ENCODE data around the gene CST8. TPM values are rescaled to one million over a fixed set of nuclear protein-coding genes. Genes with fewer than 3 reads are reported as not detected.

CST8 gene
- total and polyA plus RNA-seq, 2 donors (not counting 1 experiment from before 2014, with no cell fraction given): not detected

- H3K27me3 Mint-ChIP-seq: no peaks in the 10 kb centered on the region
- peaks cover 0 to 3% (median 0%) of the 10 kb centered on the region in 3 donors for H3K9me3 ChIP-seq (ENCODE audit: control extremely low read depth in 1 of 3, control insufficient read depth in 2 of 3, insufficient read depth in 1 of 3, low read length in 2 of 3)
- no peak overlapping the region for H3K4me3 Mint-ChIP-seq
- TF ChIP-seq EZH2 (IDR thresholded peaks at IDR 0.05; ENCODE audit: borderline replicate concordance, insufficient read depth, low read depth, low read length, poor library complexity, severe bottlenecking): no peak
- TF ChIP-seq, protein P1, sequence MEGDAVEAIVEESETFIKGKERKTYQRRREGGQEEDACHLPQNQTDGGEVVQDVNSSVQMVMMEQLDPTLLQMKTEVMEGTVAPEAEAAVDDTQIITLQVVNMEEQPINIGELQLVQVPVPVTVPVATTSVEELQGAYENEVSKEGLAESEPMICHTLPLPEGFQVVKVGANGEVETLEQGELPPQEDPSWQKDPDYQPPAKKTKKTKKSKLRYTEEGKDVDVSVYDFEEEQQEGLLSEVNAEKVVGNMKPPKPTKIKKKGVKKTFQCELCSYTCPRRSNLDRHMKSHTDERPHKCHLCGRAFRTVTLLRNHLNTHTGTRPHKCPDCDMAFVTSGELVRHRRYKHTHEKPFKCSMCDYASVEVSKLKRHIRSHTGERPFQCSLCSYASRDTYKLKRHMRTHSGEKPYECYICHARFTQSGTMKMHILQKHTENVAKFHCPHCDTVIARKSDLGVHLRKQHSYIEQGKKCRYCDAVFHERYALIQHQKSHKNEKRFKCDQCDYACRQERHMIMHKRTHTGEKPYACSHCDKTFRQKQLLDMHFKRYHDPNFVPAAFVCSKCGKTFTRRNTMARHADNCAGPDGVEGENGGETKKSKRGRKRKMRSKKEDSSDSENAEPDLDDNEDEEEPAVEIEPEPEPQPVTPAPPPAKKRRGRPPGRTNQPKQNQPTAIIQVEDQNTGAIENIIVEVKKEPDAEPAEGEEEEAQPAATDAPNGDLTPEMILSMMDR (IDR thresholded peaks at IDR 0.05): no peak
- peak overlapping the region in 1 of 2 donors; percentile 6 for H3K27ac ChIP-seq (ENCODE audit: low read length in 2 of 2)
- H3K4me2 ChIP-seq (replicated peaks; ENCODE audit: low read depth, low read length, poor library complexity, severe bottlenecking): no peak overlapping the region
- H3K4me3 ChIP-seq (ENCODE audit: control extremely low read depth in 1 of 5, extremely low read depth in 1 of 5, insufficient read depth in 1 of 5, low read depth in 2 of 5, low read length in 4 of 5): no peak overlapping the region
- peaks cover 5 to 13% of the 10 kb centered on the region in 2 donors for H3K4me1 ChIP-seq (ENCODE audit: control insufficient read depth in 2 of 2, insufficient read depth in 2 of 2, low read length in 2 of 2)
- ChIA-PET CTCF (no interaction called here), POLR2A (no interaction called here)
- no peaks in the 10 kb centered on the region for H3K9me3 Mint-ChIP-seq (ENCODE audit: insufficient read depth)
- intact Hi-C loops (cut with micrococcal nuclease): no loop called here
- no peak for ATAC-seq (ENCODE audit: low read depth)
- DNase-seq: no peak
- no peak overlapping the region for H3K9ac ChIP-seq (ENCODE audit: low read length)
- H3K4me1 Mint-ChIP-seq: peaks cover 15% of the 10 kb centered on the region
- 0% methylated on average over 1 of the region's 3 CpGs for WGBS (ENCODE audit: insufficient coverage)
- H3K36me3 ChIP-seq (replicated peaks in 1 of 2; ENCODE audit: control extremely low read depth in 1 of 2, control insufficient read depth in 1 of 2, extremely low read depth in 1 of 2, insufficient read depth in 2 of 2, low read length in 1 of 2): no peaks in the 10 kb centered on the region
- H3K27ac Mint-ChIP-seq: no peak overlapping the region
- H3K27me3 ChIP-seq (replicated peaks in 1 of 4; ENCODE audit: control extremely low read depth in 1 of 4, control insufficient read depth in 3 of 4, insufficient read depth in 4 of 4, low read length in 3 of 4): no peaks in the 10 kb centered on the region
- H3K79me2 ChIP-seq (ENCODE audit: control insufficient read depth, insufficient read depth, low read length): no peaks in the 10 kb centered on the region
- H4K20me1 ChIP-seq (ENCODE audit: control insufficient read depth, insufficient read depth, low read length, poor library complexity, severe bottlenecking): no peaks in the 10 kb centered on the region
- no peak overlapping the region for H2AFZ ChIP-seq (ENCODE audit: insufficient read depth, low read depth, low read length, poor library complexity, severe bottlenecking)
Measured at GRCh38 chr20:23488996-23489395, 1.9 kb upstream of the CST8 start.

GRCh38 chr20:23492292-23492691, 1.4 kb downstream of the CST8 start:
- Histone ChIP-seq H3K4me1 (ENCODE audit: control insufficient read depth in 2 of 2, insufficient read depth in 2 of 2, low read length in 2 of 2) (peaks cover 5 to 6% of the 10 kb centered on the region in 2 donors), H3K9me3 (ENCODE audit: control extremely low read depth in 1 of 3, control insufficient read depth in 2 of 3, insufficient read depth in 1 of 3, low read length in 2 of 3) (peaks cover 0 to 8% (median 0%) of the 10 kb centered on the region in 3 donors), H3K36me3 (replicated peaks in 1 of 2; ENCODE audit: control extremely low read depth in 1 of 2, control insufficient read depth in 1 of 2, extremely low read depth in 1 of 2, insufficient read depth in 2 of 2, low read length in 1 of 2) (no peaks in the 10 kb centered on the region), H4K20me1 (ENCODE audit: control insufficient read depth, insufficient read depth, low read length, poor library complexity, severe bottlenecking) (no peaks in the 10 kb centered on the region), H3K79me2 (ENCODE audit: control insufficient read depth, insufficient read depth, low read length) (no peaks in the 10 kb centered on the region), H3K27me3 (replicated peaks in 1 of 4; ENCODE audit: control extremely low read depth in 1 of 4, control insufficient read depth in 3 of 4, insufficient read depth in 4 of 4, low read length in 3 of 4) (no peaks in the 10 kb centered on the region), H2AFZ (ENCODE audit: insufficient read depth, low read depth, low read length, poor library complexity, severe bottlenecking) (no peak overlapping the region), H3K4me2 (replicated peaks; ENCODE audit: low read depth, low read length, poor library complexity, severe bottlenecking) (no peak overlapping the region), H3K9ac (ENCODE audit: low read length) (no peak overlapping the region), H3K27ac (ENCODE audit: low read length in 2 of 2) (no peak overlapping the region), H3K4me3 (ENCODE audit: control extremely low read depth in 1 of 5, extremely low read depth in 1 of 5, insufficient read depth in 1 of 5, low read depth in 2 of 5, low read length in 4 of 5) (no peak overlapping the region)
- no peak for DNase-seq
- ChIA-PET CTCF (no interaction called here), POLR2A (no interaction called here)
- intact Hi-C loops (cut with micrococcal nuclease): no loop called here
- no peak for ATAC-seq (ENCODE audit: low read depth)
- no peak overlapping the region for H3K4me3 Mint-ChIP-seq
- no peaks in the 10 kb centered on the region for H3K27me3 Mint-ChIP-seq
- peaks cover 11% of the 10 kb centered on the region for H3K4me1 Mint-ChIP-seq
- H3K9me3 Mint-ChIP-seq (ENCODE audit: insufficient read depth): peaks cover 1% of the 10 kb centered on the region
- no peak overlapping the region for H3K27ac Mint-ChIP-seq
- TF ChIP-seq, protein P1 (IDR thresholded peaks at IDR 0.05): no peak
- no peak for TF ChIP-seq EZH2 (IDR thresholded peaks at IDR 0.05; ENCODE audit: borderline replicate concordance, insufficient read depth, low read depth, low read length, poor library complexity, severe bottlenecking)

Data from B cell (primary cell).